ENCODE measurements around the gene HPF1. TPM values are rescaled to one million over a fixed set of nuclear protein-coding genes. Genes with fewer than 3 reads are reported as not detected.
"Not testable (repeated sequence)": the region's sequence is repeated elsewhere in the genome, so short reads cannot be mapped to it uniquely, and the experiment has no call there.

HPF1 gene
- total RNA-seq, 2 experiments from 2014 or later, result 20.4 to 28.2 TPM

DNA sequence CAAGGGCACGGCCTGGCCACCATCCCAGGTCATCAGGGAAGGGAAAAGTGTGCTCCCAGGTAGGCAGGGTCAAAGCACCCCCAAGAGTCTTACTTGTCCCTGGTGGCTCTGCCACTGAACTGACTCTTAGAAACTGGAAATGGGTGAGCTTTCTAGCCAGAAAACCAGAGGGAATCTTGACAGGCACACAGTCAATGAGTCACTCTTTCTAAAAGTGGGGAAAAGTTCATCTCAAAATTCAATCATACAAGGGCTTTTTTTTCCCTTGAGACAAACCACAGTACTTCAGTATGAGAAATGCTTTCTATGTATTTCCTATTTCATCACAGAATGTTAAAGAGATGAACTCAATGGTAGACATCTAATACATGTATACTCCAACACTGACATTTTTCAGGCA, 12.5 kb downstream of the HPF1 start:
- POLR2A ChIA-PET, result no interaction called here
- TF ChIP-seq, protein P1, sequence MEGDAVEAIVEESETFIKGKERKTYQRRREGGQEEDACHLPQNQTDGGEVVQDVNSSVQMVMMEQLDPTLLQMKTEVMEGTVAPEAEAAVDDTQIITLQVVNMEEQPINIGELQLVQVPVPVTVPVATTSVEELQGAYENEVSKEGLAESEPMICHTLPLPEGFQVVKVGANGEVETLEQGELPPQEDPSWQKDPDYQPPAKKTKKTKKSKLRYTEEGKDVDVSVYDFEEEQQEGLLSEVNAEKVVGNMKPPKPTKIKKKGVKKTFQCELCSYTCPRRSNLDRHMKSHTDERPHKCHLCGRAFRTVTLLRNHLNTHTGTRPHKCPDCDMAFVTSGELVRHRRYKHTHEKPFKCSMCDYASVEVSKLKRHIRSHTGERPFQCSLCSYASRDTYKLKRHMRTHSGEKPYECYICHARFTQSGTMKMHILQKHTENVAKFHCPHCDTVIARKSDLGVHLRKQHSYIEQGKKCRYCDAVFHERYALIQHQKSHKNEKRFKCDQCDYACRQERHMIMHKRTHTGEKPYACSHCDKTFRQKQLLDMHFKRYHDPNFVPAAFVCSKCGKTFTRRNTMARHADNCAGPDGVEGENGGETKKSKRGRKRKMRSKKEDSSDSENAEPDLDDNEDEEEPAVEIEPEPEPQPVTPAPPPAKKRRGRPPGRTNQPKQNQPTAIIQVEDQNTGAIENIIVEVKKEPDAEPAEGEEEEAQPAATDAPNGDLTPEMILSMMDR (IDR thresholded peaks at IDR 0.05), result no peak
- ATAC-seq (no peak), DNase-seq (no peak)
- intact Hi-C loops (cut with micrococcal nuclease), result no loop called here
- H3K27ac Mint-ChIP-seq, result no peak overlapping the region
- no peaks in the 10 kb centered on the region for H3K9me3 Mint-ChIP-seq
- H3K36me3 Mint-ChIP-seq (ENCODE audit: low read depth), result peaks cover 24% of the 10 kb centered on the region
- peaks cover 2% of the 10 kb centered on the region for H3K4me1 Mint-ChIP-seq (ENCODE audit: low read depth)
- H3K27me3 Mint-ChIP-seq, result no peaks in the 10 kb centered on the region
- CTCF ChIA-PET, result no interaction called here
- H3K4me3 Mint-ChIP-seq, result no peak overlapping the region

DNA sequence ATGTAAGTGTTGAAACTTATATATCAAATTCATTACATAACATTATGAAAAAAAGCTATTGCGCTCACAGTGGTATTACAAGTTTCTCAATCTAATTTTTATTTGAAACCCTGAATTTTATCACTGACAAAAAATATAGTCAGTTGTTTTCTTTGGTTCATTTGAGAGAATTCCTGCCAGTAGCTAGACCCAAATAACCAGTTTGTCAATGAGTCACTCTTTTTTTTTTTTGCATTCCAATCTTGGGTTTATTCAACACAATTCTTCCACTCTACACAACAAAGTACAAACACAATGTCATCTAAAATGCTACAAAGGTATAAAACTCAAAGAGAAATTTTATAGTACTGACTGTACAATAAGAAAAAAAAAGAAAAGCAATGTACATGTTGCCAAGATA, 13.1 kb downstream of the HPF1 start:
- intact Hi-C loops (cut with micrococcal nuclease), result no loop called here
- peaks cover 26% of the 10 kb centered on the region for H3K36me3 Mint-ChIP-seq (ENCODE audit: low read depth)
- H3K9me3 Mint-ChIP-seq, result no peaks in the 10 kb centered on the region
- CTCF ChIA-PET, result no interaction called here
- no peak overlapping the region for H3K27ac Mint-ChIP-seq
- ATAC-seq (no peak), DNase-seq (no peak)
- peaks cover 2% of the 10 kb centered on the region for H3K4me1 Mint-ChIP-seq (ENCODE audit: low read depth)
- POLR2A ChIA-PET, result no interaction called here
- no peak overlapping the region for H3K4me3 Mint-ChIP-seq
- no peaks in the 10 kb centered on the region for H3K27me3 Mint-ChIP-seq
- TF ChIP-seq, protein P1 (IDR thresholded peaks at IDR 0.05), result no peak

DNA sequence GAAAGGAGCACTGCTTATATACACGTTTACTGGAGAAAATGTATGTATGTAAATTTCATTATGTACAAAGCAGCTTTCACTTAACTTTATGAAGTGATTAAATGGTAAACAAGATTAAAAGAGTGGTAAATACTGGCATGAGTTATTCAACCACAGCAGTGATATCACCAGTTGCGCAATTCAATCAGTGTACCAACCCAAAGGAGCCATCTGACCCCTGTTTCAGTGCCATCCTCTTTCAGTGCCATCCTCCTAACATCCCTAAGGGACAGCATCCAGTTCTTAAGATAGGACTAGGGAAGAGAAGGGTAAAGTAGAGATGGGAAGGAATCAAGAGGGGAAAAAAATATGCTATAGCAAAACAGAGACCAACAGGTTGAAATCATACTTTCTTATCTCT, 16.2 kb downstream of the HPF1 start:
- ChIA-PET CTCF (interaction anchor here (0.8 to 1.7 kb wide), 3 partner anchors 14 to 129 kb away, joined by 3 to 7 read pairs (median 3); partner anchors contain the start of gene NEK1), POLR2A (no interaction called here)
- no peak overlapping the region for H3K4me3 Mint-ChIP-seq
- intact Hi-C loops (cut with micrococcal nuclease), result no loop called here
- no peaks in the 10 kb centered on the region for H3K9me3 Mint-ChIP-seq
- peaks cover 36% of the 10 kb centered on the region for H3K36me3 Mint-ChIP-seq (ENCODE audit: low read depth)
- H3K27me3 Mint-ChIP-seq, result no peaks in the 10 kb centered on the region
- H3K4me1 Mint-ChIP-seq (ENCODE audit: low read depth), result no peaks in the 10 kb centered on the region
- TF ChIP-seq, protein P1 (IDR thresholded peaks at IDR 0.05), result no peak
- no peak overlapping the region for H3K27ac Mint-ChIP-seq
- no peak for ATAC-seq
- DNase-seq, result no peak

DNA sequence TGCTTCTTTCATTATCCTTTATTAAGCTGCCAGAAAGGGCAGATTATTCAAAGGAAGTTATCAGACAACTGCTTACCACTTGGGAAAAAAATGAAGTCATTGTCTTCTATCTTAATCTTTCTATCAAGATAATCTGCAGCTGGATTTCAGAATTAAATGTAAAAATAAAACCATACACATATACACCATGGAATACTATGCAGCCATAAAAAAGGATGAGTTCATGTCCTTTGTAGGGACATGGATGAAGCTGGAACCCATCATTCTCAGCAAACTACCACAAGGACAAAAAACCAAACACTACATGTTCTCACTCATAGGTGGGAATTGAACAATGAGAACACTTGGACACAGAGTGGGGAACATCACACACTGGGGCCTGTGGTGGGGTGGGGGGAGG, 19.1 kb downstream of the HPF1 start:
- peaks cover 35% of the 10 kb centered on the region for H3K36me3 Mint-ChIP-seq (ENCODE audit: low read depth)
- H3K9me3 Mint-ChIP-seq; H3K4me1 Mint-ChIP-seq (ENCODE audit: low read depth); intact Hi-C loops (cut with micrococcal nuclease); ATAC-seq; DNase-seq; H3K4me3 Mint-ChIP-seq; H3K27me3 Mint-ChIP-seq; POLR2A ChIA-PET; H3K27ac Mint-ChIP-seq; CTCF ChIA-PET: not testable (repeated sequence)

DNA sequence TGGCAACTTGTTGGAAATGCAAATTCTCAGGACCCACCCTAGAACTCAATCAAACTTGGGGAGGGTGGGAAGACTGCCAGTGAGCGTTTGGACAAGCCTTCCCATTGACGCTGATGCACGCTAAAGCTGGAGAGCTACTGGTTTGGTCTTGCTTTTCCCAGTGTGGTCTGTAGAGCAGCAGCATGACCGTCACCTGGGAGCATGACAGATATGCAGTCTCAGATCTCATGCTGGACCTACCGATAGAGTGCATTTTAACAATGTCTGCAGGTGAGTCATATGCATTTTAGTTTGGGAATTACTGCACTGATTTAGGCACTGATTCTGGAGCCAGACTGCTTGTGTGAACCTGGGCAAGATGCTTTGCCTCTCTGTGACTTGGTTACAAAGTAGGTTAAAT, 27.2 kb downstream of the HPF1 start:
- Mint-ChIP-seq H3K36me3 (ENCODE audit: low read depth) (peaks cover 15% of the 10 kb centered on the region), H3K4me1 (ENCODE audit: low read depth) (no peaks in the 10 kb centered on the region), H3K4me3 (no peak overlapping the region), H3K9me3 (no peaks in the 10 kb centered on the region), H3K27ac (no peak overlapping the region), H3K27me3 (no peaks in the 10 kb centered on the region)
- no peak for DNase-seq
- ChIA-PET CTCF (no interaction called here), POLR2A (no interaction called here)
- intact Hi-C loops (cut with micrococcal nuclease), result no loop called here
- no peak for ATAC-seq
- TF ChIP-seq, protein P1 (IDR thresholded peaks at IDR 0.05), result no peak

DNA sequence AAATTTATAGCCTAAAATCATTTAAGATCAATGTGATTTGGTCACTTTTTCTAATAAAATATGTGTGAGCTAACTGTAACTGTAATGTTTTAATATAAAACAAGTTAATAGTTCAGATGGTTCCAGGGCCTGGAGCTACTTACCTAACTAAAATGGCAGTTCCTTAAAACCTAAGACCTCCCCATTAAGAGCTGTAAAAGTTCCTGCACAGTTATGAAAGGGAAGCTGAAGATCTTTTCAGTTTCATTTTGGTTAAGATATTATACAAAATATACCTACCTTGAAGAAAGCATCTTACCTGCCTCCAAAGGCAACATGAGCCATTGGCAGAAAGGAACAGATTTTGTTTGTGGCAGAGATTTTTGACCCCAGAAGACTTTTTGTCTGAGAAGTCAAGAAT, 30.1 kb downstream of the HPF1 start:
- ATAC-seq (no peak), DNase-seq (no peak)
- Mint-ChIP-seq H3K4me1 (ENCODE audit: low read depth) (no peaks in the 10 kb centered on the region), H3K9me3 (no peaks in the 10 kb centered on the region), H3K36me3 (ENCODE audit: low read depth) (peaks cover 12% of the 10 kb centered on the region), H3K27me3 (no peaks in the 10 kb centered on the region), H3K27ac (no peak overlapping the region), H3K4me3 (no peak overlapping the region)
- ChIA-PET POLR2A (interaction anchor here (0.7 to 0.8 kb wide), 2 partner anchors 15 to 23 kb away, joined by 3 to 4 read pairs; no protein-coding TSS in a partner anchor), CTCF (interaction anchor here (1.0 to 1.4 kb wide), 2 partner anchors 14 to 161 kb away, joined by 3 read pairs; no protein-coding TSS in a partner anchor)
- TF ChIP-seq, protein P1 (IDR thresholded peaks at IDR 0.05), result no peak
- intact Hi-C loops (cut with micrococcal nuclease), result no loop called here

Data from activated CD8-positive, alpha-beta T cell treated with anti-CD3 and anti-CD28 coated beads for 36 hours (primary cell).